GM18499 (cell line): ENCODE data around the gene VWF.
"Not testable (repeated sequence)": the region's sequence is repeated elsewhere in the genome, so short reads cannot be mapped to it uniquely, and the experiment has no call there.

ENCODE experiments used
- ATAC-seq: cut with Tn5 transposase; IDR thresholded peaks from one replicate; pipeline ENCODE4 v1.9.1; 2021; ENCODE audit warnings: moderate number of reproducible peaks; ENCODE audit not compliant: insufficient read depth, unreplicated experiment

The VWF gene

DNA sequence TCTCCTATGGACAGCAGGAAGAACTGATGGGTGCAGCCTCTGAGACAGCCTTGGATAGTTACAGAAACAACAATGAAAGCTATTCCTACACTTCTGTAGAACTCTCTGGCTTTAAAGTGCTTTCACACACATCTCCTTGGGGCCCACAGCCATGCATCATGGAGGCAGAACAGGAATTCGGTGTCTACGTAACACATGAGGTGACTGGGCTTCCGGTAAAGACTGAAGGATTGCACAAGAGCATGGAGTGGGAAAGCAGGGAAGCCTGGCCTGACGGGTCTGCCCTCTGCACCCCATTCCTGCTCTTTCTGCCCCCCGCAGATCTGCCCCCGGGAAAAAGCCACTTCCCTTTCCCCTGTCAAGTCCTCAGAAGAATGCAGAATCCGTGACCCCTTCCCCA lies 82.6 kb downstream of the VWF start:
- ATAC-seq = no peak

GRCh38 chr12:6040815-6041214 lies 83.7 kb downstream of the VWF start:
- no peak for ATAC-seq

GRCh38 chr12:6039894-6040601 lies 84.4 kb downstream of the VWF start:
- ATAC-seq = no peak

- ATAC-seq = peak; percentile 47
Measured at GRCh38 chr12:6038160-6038559, 86.3 kb downstream of the VWF start.

DNA sequence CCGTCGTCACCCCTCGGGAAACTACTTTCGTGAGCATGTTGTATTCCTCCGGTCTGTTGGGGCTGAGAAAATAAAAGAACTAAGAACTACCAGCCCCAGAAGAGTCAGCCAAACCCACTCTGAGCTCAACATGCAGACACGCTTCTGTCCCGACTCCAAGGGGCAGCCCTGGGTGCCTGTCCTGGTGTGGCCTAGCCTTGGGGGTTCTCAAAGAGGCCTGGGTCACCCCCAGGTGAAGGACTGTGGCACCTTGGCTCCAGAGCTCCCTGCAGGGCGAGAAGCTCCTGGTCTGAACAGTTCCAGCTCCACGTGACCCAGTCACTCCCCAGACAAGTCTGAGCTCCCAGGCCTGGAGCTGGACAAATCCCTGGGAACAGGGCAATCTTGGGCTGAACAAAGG lies 87.0 kb downstream of the VWF start:
- ATAC-seq = no peak

DNA sequence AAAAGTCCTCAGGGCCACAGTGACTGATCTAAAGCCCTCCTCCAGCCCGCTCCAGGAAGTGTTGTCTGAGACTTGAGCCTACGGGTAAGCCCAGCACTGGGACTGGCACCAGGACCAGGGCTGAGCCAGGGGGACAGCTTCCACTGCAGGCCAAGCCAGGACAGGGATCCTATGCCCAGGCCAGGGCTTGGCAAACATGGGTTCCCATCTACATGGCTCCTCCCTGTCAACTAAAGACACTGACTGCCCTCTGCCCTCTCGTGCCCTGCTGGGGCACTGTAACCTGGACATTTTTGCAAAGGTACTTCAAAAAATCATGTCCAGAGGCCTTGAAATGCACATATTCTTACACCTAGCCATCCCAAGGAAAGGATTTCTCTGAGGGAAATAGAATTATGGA lies 88.0 kb downstream of the VWF start:
- ATAC-seq = no peak

- ATAC-seq = no peak
Measured at GRCh38 chr12:6034596-6034995, 89.9 kb downstream of the VWF start.

GRCh38 chr12:6033546-6033945 lies 90.9 kb downstream of the VWF start:
- no peak for ATAC-seq

GRCh38 chr12:6032726-6033125 lies 91.7 kb downstream of the VWF start:
- ATAC-seq = no peak

DNA sequence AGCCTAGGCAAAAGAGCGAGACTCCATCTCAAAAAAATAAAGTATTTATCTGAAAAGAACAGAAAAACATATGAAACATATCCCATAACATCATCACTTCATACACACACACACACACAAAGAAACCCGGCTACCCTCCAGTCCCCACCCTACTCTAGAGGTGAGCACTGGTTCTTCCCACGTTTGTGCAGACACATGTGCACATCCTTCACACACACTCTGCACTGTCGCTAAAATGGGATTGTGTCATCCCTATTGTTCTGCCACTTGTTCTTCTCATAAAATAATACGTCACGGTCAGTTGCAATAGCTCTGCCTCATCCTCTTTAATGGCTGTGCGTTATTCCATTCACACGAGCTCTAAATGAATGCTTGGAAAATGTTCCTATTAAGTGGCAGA lies 93.5 kb downstream of the VWF start:
- ATAC-seq = no peak

GRCh38 chr12:6030081-6030480 lies 94.4 kb downstream of the VWF start:
- ATAC-seq = no peak

GRCh38 chr12:6029401-6029800 lies 95.1 kb downstream of the VWF start:
- ATAC-seq = no peak

DNA sequence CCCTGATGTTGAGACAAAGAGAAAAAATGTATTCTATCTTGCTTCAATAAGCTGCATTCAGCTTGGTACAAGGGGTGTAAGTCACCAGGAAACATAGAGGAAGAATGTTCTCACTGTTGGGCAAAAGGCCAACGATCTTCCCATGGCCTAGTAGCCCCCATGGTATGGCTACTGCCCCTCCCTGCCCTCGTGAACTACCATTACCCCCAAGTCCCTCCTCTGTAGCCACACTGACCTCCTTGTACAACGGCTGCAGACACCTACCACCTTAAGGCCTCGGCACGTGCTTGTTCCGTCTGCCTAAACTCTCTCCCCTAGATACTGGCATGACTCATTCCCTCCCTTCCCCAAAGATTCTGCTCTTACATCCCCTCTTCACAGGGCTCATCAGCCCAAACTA lies 97.5 kb downstream of the VWF start:
- no peak for ATAC-seq

- ATAC-seq = not testable (repeated sequence)
Measured at GRCh38 chr12:6025703-6026298, 98.7 kb downstream of the VWF start.

DNA sequence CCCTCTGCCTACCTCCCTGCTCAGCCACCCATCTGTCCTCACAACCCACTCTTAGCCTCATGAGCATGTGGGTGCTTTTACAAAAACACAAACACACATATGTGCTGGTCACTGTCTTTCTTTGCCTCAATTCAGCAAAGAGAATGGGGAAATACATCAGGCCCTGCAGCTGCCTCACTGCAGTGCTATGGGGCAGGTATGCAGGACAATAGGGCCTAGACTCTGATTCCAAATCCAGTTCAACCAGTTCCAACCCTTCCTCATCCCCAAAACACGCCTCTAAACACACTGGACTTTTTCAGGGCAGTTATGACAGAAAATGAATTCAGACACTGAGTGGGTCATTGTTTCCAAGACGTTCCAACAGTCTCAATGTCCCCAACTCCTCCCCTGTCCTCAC lies 100.4 kb downstream of the VWF start:
- ATAC-seq = not testable (repeated sequence)

- ATAC-seq = no peak
Measured at GRCh38 chr12:6020930-6021329, 103.5 kb downstream of the VWF start.

GRCh38 chr12:6020511-6020910 lies 104.0 kb downstream of the VWF start:
- not testable (repeated sequence) for ATAC-seq

GRCh38 chr12:6019256-6019655 lies 105.2 kb downstream of the VWF start:
- ATAC-seq = not testable (repeated sequence)

GRCh38 chr12:6018265-6018664 lies 106.2 kb downstream of the VWF start:
- no peak for ATAC-seq

DNA sequence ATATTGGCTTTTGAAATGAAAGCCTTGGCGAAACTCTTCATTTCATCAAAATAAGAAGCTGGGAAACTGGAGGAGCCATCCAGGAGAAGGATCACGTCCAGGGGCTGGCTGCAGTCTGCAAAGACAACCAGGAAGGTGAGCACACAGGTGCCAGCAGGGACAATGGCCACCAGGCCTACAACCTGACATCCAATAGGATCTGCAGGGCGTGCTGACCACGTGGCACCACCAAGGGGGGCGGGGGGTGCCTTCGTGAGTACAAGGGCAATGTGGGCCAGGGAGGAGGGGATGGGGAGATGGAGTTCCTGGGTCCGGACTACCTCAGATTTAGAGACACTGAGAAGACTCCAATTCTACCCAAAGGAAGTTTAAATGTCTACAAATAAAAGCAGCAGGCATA lies 107.7 kb downstream of the VWF start:
- no peak for ATAC-seq

GRCh38 chr12:6016004-6016403 lies 108.5 kb downstream of the VWF start:
- ATAC-seq = not testable (repeated sequence)

- not testable (repeated sequence) for ATAC-seq
Measured at GRCh38 chr12:6015271-6015670, 109.2 kb downstream of the VWF start.
